K562 (cell line): ENCODE measurements around the gene ANKLE1. TPM values are rescaled to one million over a fixed set of nuclear protein-coding genes. Genes with fewer than 3 reads are reported as not detected.

Source experiments
- BRF1 ChIP-seq: IDR thresholded peaks from 3 replicates; pipeline ENCODE4 v1.6.1; 2011; ENCODE audit warnings: borderline replicate concordance, mild to moderate bottlenecking; ENCODE audit not compliant: insufficient read length; ENCODE audit errors: extremely low read depth
- CCNT2 ChIP-seq: IDR thresholded peaks from 2 replicates; pipeline ENCODE4 v1.6.1; 2011; ENCODE audit warnings: borderline replicate concordance, low read depth, mild to moderate bottlenecking, moderate library complexity, mixed read lengths, low read length; ENCODE audit not compliant: insufficient read length; ENCODE audit errors: extremely low read depth
- CHAMP1 ChIP-seq: fragments of 450-650 bp; IDR thresholded peaks from 2 replicates; pipeline ENCODE4 v1.6.1; 2016; ENCODE audit warnings: mild to moderate bottlenecking
- CSDE1 ChIP-seq, 2 experiments: fragments of 450-650 bp; IDR thresholded peaks; 2 replicates each; pipeline ENCODE4 v1.6.1; 2016; ENCODE audit warnings: mild to moderate bottlenecking in 1 of 2
- EP300 ChIP-seq: IDR thresholded peaks from 2 replicates; pipeline ENCODE4 v1.6.1; 2012; ENCODE audit warnings: low read length, improper control_type of control experiment
- ESRRA ChIP-seq: fragments of 450-650 bp; IDR thresholded peaks from 2 replicates; pipeline ENCODE4 v1.6.1; 2014; ENCODE audit warnings: low read depth, mild to moderate bottlenecking, moderate library complexity, borderline replicate concordance
- HIVEP1 ChIP-seq: fragments of 250-450 bp; sonication (Bioruptor Pico); IDR thresholded peaks from 2 replicates; pipeline ENCODE4 v1.4.0; 2020; ENCODE audit warnings: mild to moderate bottlenecking
- IFI16 ChIP-seq: fragments of 250-450 bp; sonication (Bioruptor Pico); IDR thresholded peaks from 2 replicates; pipeline ENCODE4 v2.1.2; 2022; ENCODE audit warnings: mild to moderate bottlenecking, inconsistent platforms
- IRF2 ChIP-seq: sonication (generic); formaldehyde crosslinking; IDR thresholded peaks from 2 replicates; pipeline ENCODE4 v1.8.1; 2022; ENCODE audit warnings: mild to moderate bottlenecking, missing genetic modification reagents
- MBD1 ChIP-seq: fragments of 250-450 bp; sonication (Bioruptor Pico); IDR thresholded peaks from 2 replicates; pipeline ENCODE4 v1.8.0; 2022; ENCODE audit warnings: inconsistent platforms
- NONO ChIP-seq, 2 experiments: fragments of 200-400 bp in 1 of 2; fragments of 450-650 bp in 1 of 2; formaldehyde crosslinking in 1 of 2; IDR thresholded peaks; 2 replicates each; pipeline ENCODE4 v1.6.1; 2017; ENCODE audit warnings: low read depth in 2 of 2, mild to moderate bottlenecking in 2 of 2, moderate library complexity in 2 of 2, low read length in 1 of 2
- PATZ1 ChIP-seq: fragments of 250-450 bp; sonication (Bioruptor Pico); IDR thresholded peaks from 2 replicates; pipeline ENCODE4 v1.5.0; 2020; ENCODE audit warnings: mild to moderate bottlenecking, borderline replicate concordance
- RBM17 ChIP-seq: fragments of 200-400 bp; formaldehyde crosslinking; IDR thresholded peaks from 2 replicates; pipeline ENCODE4 v1.6.1; 2017; ENCODE audit warnings: low read depth, mild to moderate bottlenecking, low read length, borderline replicate concordance
- SMARCB1 ChIP-seq: IDR thresholded peaks from 2 replicates; pipeline ENCODE4 v1.6.1; 2011; ENCODE audit warnings: improper control_type of control experiment, low read depth; ENCODE audit not compliant: insufficient read length
- SNAPC5 ChIP-seq: fragments of 250-450 bp; sonication (Bioruptor Pico); IDR thresholded peaks from 2 replicates; pipeline ENCODE4 v1.8.0; 2021; ENCODE audit warnings: moderate library complexity, mild to moderate bottlenecking, inconsistent platforms
- SP1 ChIP-seq: sonication (generic); formaldehyde crosslinking; IDR thresholded peaks from 2 replicates; pipeline ENCODE4 v1.8.1; 2022; ENCODE audit warnings: mild to moderate bottlenecking, missing genetic modification reagents
- TCF7 ChIP-seq: sonication (generic); IDR thresholded peaks from 2 replicates; pipeline ENCODE4 v1.6.1; 2016; ENCODE audit warnings: antibody characterized with exemption, borderline replicate concordance
- TRIM24 ChIP-seq, 2 experiments: fragments of 450-650 bp; IDR thresholded peaks; 2 replicates each; pipeline ENCODE4 v1.6.1; 2016
- TRIM28 ChIP-seq: fragments of 450-650 bp; IDR thresholded peaks from 2 replicates; pipeline ENCODE4 v1.6.1; 2017
- ZNF507 ChIP-seq: conservative IDR thresholded peaks from 2 replicates; pipeline ENCODE4 v1.6.1; 2017; ENCODE audit warnings: missing genetic modification characterization, missing compliant biosample characterization
- ZNF511 ChIP-seq: sonication (generic); formaldehyde crosslinking; IDR thresholded peaks from 2 replicates; pipeline ENCODE4 v1.8.0; 2022; ENCODE audit warnings: mild to moderate bottlenecking, missing genetic modification reagents
- polyA plus RNA-seq, 8 experiments: library from polyadenylated mRNA; depleted of rRNA in 4 of 8; stranded (reverse) in 5 of 8; unstranded in 3 of 8; fragments of >200 nt; fragmentation: Nextera tagmentation in 2 of 8; fragmentation: Illumina TruSeq in 1 of 8; extraction: Ambion mirVana in 2 of 8; extraction: Trizol in 1 of 8; gene quantifications; 2 replicates each; pipeline versions ENCODE4 v1.2.1 to v1.2.3, GENCODE V29; 2011 to 2014; ENCODE audit warnings: inconsistent platforms in 1 of 8, missing spikeins in 1 of 8
- total RNA-seq, 7 experiments: library from RNA; depleted of rRNA in 6 of 7; stranded (reverse); fragments of >200 nt in 6 of 7; fragmentation: Illumina TruSeq in 2 of 7; extraction: Trizol in 2 of 7; gene quantifications; 2 replicates each; pipeline versions ENCODE4 v1.2.1 to v1.2.3, GENCODE V29; 2011 to 2021; ENCODE audit warnings: low replicate concordance in 1 of 7

The ANKLE1 gene
- total and polyA plus RNA-seq, 9 of the 15 experiments (the other 6 are each of a cell fraction or from before 2014, with no cell fraction given) = 0.63 to 9.2 (median 2.9) TPM

- TF ChIP-seq CHAMP1 = no peak
- TF ChIP-seq ESRRA = peak; percentile 100
- TF ChIP-seq NONO (IDR thresholded peaks at IDR 0.05; ENCODE audit: low read depth in 2 of 2, low read length in 1 of 2) = no peak
- TF ChIP-seq MBD1 = no peak
- no peak for TF ChIP-seq ZNF511 (CRISPR knock-in tag)
- TF ChIP-seq EP300 = peak; percentile 50; the same call in 1 of the 2 replicates
- TF ChIP-seq BRF1 = no peak
- no peak for TF ChIP-seq IFI16 (CRISPR knock-in tag)
- no peak for TF ChIP-seq IRF2
- TF ChIP-seq HIVEP1 (CRISPR knock-in tag) = 0 out of 2 replicates have a peak, but pooled peaks have one; percentile 4
- TF ChIP-seq ZNF507 (tag) = no peak
- no peak for TF ChIP-seq CCNT2
- no peak for TF ChIP-seq PATZ1 (CRISPR knock-in tag)
- TF ChIP-seq TRIM24 (IDR thresholded peaks at IDR 0.05) = peak in 1 of 2 experiments; percentile 75; a peak in 2 of 4 replicates
- TF ChIP-seq TCF7 = no peak
- peak; percentile 21; the same call in 1 of the 2 replicates for TF ChIP-seq TRIM28
- TF ChIP-seq SMARCB1 = no peak
- no peak for TF ChIP-seq CSDE1 (IDR thresholded peaks at IDR 0.05)
- TF ChIP-seq SP1 (CRISPR knock-in tag) = peak; percentile 92
- TF ChIP-seq RBM17 = no peak
- no peak for TF ChIP-seq SNAPC5 (CRISPR knock-in tag)
Observed at GRCh38 chr19:17333611-17334413, 52.1 kb downstream of the ANKLE1 start (continued).
